K562 (cell line): ENCODE data around the gene TTC23L. TPM values are rescaled to one million over a fixed set of nuclear protein-coding genes. Genes with fewer than 3 reads are reported as not detected.

Experiments
- ATAC-seq: fragments of 200-7000 bp; cut with Tn5 transposase; 3 replicates; pipeline ENCODE4 v1.9.1; 2020; ENCODE audit warnings: moderate library complexity
- BruUV-seq: library from RNA; stranded (reverse); fragments of 400-500 nt; replicated peaks from 2 replicates; lab custom pipeline; 2021; lab: Mats Ljungman, UMichigan
- CTCF ChIA-PET: fragments of 300-600 bp; formaldehyde crosslinking; extraction: SDS; loops from one replicate; lab custom pipeline; 2021; ENCODE audit warnings: low intra/inter-chr PET ratio; lab: Yijun Ruan, JAX
- POLR2A ChIA-PET: fragments of 300-600, 350-650 bp; sonication (Branson Sonifier 250); formaldehyde crosslinking; extraction: SDS; loops from one replicate; lab custom pipeline; 2021; ENCODE audit warnings: antibody characterized with exemption, inconsistent platforms; lab: Yijun Ruan, JAX
- DNase-seq, 4 experiments: peaks; one replicate each; pipeline versions ENCODE4 v3.0.0 to v3.0.0-alpha.2; 2011 to 2018; ENCODE audit warnings: low spot score in 3 of 4, mixed read lengths in 3 of 4; ENCODE audit errors: extremely low read depth in 1 of 4
- FAIRE-seq: peaks from 2 replicates; lab custom pipeline; 2011; peaks lifted over from hg19 to GRCh38; lab: Jason Lieb, UNC
- H2AFZ ChIP-seq: 2 replicates; pipeline ENCODE4 v1.6.0; 2011; ENCODE audit warnings: low read depth, low read length, control low read depth, inconsistent platforms
- H3K27ac ChIP-seq: fragments of 200-600 bp; 3 replicates; pipeline ENCODE4 v1.8.0; 2011; ENCODE audit warnings: low read depth, mild to moderate bottlenecking, control low read depth, inconsistent platforms, low read length, moderate library complexity, mixed read lengths; ENCODE audit errors: extremely low read depth
- H3K27me3 ChIP-seq, 2 experiments: fragments of 300-600 bp in 1 of 2; 2 replicates in 1 of 2; 3 replicates in 1 of 2; pipeline versions ENCODE4 v1.6.0 to v1.8.0; 2011; ENCODE audit warnings: inconsistent platforms in 2 of 2, low read length in 2 of 2, mild to moderate bottlenecking in 1 of 2, mixed read lengths in 1 of 2, moderate library complexity in 1 of 2; ENCODE audit not compliant: control insufficient read depth in 2 of 2, insufficient read depth in 2 of 2
- H3K36me3 ChIP-seq: fragments of 300-600 bp; 3 replicates; pipeline ENCODE4 v1.8.0; 2011; ENCODE audit warnings: mild to moderate bottlenecking, low read length, inconsistent platforms; ENCODE audit not compliant: control insufficient read depth, insufficient read depth
- H3K4me1 ChIP-seq, 2 experiments: fragments of 200-600 bp in 1 of 2; replicated peaks in 1 of 2; 2 replicates in 1 of 2; 3 replicates in 1 of 2; pipeline versions ENCODE4 v1.5.1 to v1.8.0; 2011; ENCODE audit warnings: inconsistent platforms in 2 of 2, low read length in 2 of 2, mild to moderate bottlenecking in 1 of 2, mixed read lengths in 1 of 2, moderate library complexity in 1 of 2; ENCODE audit not compliant: control insufficient read depth in 2 of 2, insufficient read depth in 2 of 2
- H3K4me2 ChIP-seq: 2 replicates; pipeline ENCODE4 v1.6.1; 2011; ENCODE audit warnings: low read length, control low read depth, inconsistent platforms, mixed read lengths; ENCODE audit not compliant: insufficient read depth
- H3K4me3 ChIP-seq: fragments of 200-600 bp; sonication (generic), shearing (Covaris generic); 2 replicates; pipeline ENCODE4 v1.5.1; 2016; ENCODE audit warnings: control low read depth, inconsistent platforms
- H3K79me2 ChIP-seq: fragments of 200-600 bp; 3 replicates; pipeline ENCODE4 v1.8.0; 2011; ENCODE audit warnings: low read length, inconsistent platforms; ENCODE audit not compliant: control insufficient read depth, insufficient read depth
- H3K9ac ChIP-seq, 2 experiments: 2 replicates each; pipeline versions ENCODE4 v1.6.0 to v1.6.1; 2011; ENCODE audit warnings: low read depth in 2 of 2, low read length in 2 of 2, control low read depth in 1 of 2, inconsistent platforms in 1 of 2, mild to moderate bottlenecking in 1 of 2, mixed read lengths in 1 of 2; ENCODE audit not compliant: insufficient read depth in 1 of 2
- H3K9me1 ChIP-seq: one replicate; pipeline ENCODE4 v1.6.0; 2011; ENCODE audit warnings: inconsistent platforms, mild to moderate bottlenecking, low read length, moderate library complexity; ENCODE audit not compliant: control insufficient read depth, insufficient read depth
- H3K9me3 ChIP-seq: replicated peaks from 2 replicates; pipeline ENCODE4 v1.5.1; 2011; ENCODE audit warnings: low read depth, low read length, inconsistent platforms; ENCODE audit not compliant: control insufficient read depth, insufficient read depth
- H4K20me1 ChIP-seq: replicated peaks from 2 replicates; pipeline ENCODE4 v1.6.1; 2011; ENCODE audit warnings: low read length, inconsistent platforms, mixed read lengths; ENCODE audit not compliant: control insufficient read depth, insufficient read depth
- POLR2G ChIP-seq: fragments of 200-400 bp; formaldehyde crosslinking; IDR thresholded peaks from 2 replicates; pipeline ENCODE4 v1.6.1; 2017; ENCODE audit warnings: low read depth, mild to moderate bottlenecking, antibody characterized with exemption, low read length, moderate library complexity
- RBFOX2 ChIP-seq: fragments of 200-400 bp; formaldehyde crosslinking; IDR thresholded peaks from 2 replicates; pipeline ENCODE4 v1.6.1; 2017; ENCODE audit warnings: low read depth, mild to moderate bottlenecking, low read length, moderate library complexity
- RBM25 ChIP-seq: fragments of 200-400 bp; formaldehyde crosslinking; IDR thresholded peaks from 2 replicates; pipeline ENCODE4 v1.6.1; 2018; ENCODE audit warnings: low read length, low read depth, moderate library complexity; ENCODE audit not compliant: severe bottlenecking
- ZNF121 ChIP-seq: sonication (generic); formaldehyde crosslinking; conservative IDR thresholded peaks from 2 replicates; pipeline ENCODE4 v1.8.0; 2022; ENCODE audit warnings: missing genetic modification reagents
- WGBS: fragments of 100-300 bp; shearing (Covaris generic); methylation state at CpG from one replicate; pipeline ENCODE4 v1.1.6; 2016; ENCODE audit warnings: low coverage, mixed read lengths; ENCODE audit not compliant: insufficient coverage; ENCODE audit errors: missing lambda C conversion rate; 5-methylcytosine and 5-hydroxymethylcytosine counted together
- in situ Hi-C: fragments of 300-500 bp; cut with MboI; formaldehyde crosslinking; loops from 4 replicates; pipeline ENCODE4 v1.15.0; 2018; ENCODE audit warnings: inconsistent platforms, mixed read lengths
- intact Hi-C: fragments of 100-400 bp; cut with micrococcal nuclease; formaldehyde crosslinking; loops from 2 replicates; pipeline ENCODE4 v1.14.2; 2022
- polyA plus RNA-seq, 8 experiments: library from polyadenylated mRNA; depleted of rRNA in 4 of 8; stranded (reverse) in 5 of 8; unstranded in 3 of 8; fragments of >200 nt; fragmentation: Nextera tagmentation in 2 of 8; fragmentation: Illumina TruSeq in 1 of 8; extraction: Ambion mirVana in 2 of 8; extraction: Trizol in 1 of 8; gene quantifications; 2 replicates each; pipeline versions ENCODE4 v1.2.1 to v1.2.3, GENCODE V29; 2011 to 2014; ENCODE audit warnings: inconsistent platforms in 1 of 8, missing spikeins in 1 of 8
- total RNA-seq, 7 experiments: library from RNA; depleted of rRNA in 6 of 7; stranded (reverse); fragments of >200 nt in 6 of 7; fragmentation: Illumina TruSeq in 2 of 7; extraction: Trizol in 2 of 7; gene quantifications; 2 replicates each; pipeline versions ENCODE4 v1.2.1 to v1.2.3, GENCODE V29; 2011 to 2021; ENCODE audit warnings: low replicate concordance in 1 of 7
- TF ChIP-seq, protein P1 (sequence below), 2 experiments: fragments of 450-650 bp; conservative IDR thresholded peaks; 2 replicates each; pipeline ENCODE4 v1.6.1; 2017; ENCODE audit warnings: mild to moderate bottlenecking in 2 of 2, moderate library complexity in 2 of 2

The TTC23L gene
- total and polyA plus RNA-seq, 9 of the 15 experiments (the other 6 are each of a cell fraction or from before 2014, with no cell fraction given) = 0.03 to 0.32 (median 0.14) TPM; not detected in 2

DNA sequence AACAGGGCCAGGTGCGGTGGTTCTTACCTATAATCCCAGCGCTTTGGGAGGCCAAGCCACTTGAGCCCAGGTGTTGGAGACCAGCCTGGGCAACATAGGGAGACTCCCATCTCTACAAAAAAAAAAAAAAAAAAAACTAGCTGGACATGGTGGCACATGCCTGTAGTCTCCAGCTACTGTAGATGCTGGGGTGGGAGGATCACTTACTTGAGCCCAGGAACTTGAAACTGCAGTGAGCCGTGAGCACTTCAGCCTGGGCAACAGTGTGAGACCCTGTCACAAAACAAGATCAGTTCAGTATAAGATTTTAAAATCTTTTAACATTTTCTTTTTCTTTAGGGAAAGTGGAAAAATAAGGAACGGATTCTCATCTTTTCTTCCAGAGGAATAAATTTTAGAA is 79.1 kb downstream of the TTC23L start:
- H3K36me3 ChIP-seq = peaks cover 82% of the 10 kb centered on the region
- peak overlapping the region; percentile 65 to 99; a peak in 3 of 4 replicates for H3K9ac ChIP-seq
- peak overlapping the region; percentile 6; the same call in 2 of the 3 replicates for H3K27ac ChIP-seq
- H3K4me1 ChIP-seq = peaks cover 11% of the 10 kb centered on the region in 2 experiments
- H2AFZ ChIP-seq = no peak overlapping the region
- H3K4me2 ChIP-seq = peak overlapping the region; percentile 98
- no peaks in the 10 kb centered on the region for H3K9me3 ChIP-seq
- no peaks in the 10 kb centered on the region for H3K9me1 ChIP-seq
- DNase-seq = peak in 1 of 4 experiments; percentile 59
- CTCF ChIA-PET = interaction anchor here (0.7 kb wide), 1 partner anchor 395 kb away, joined by 3 read pairs; no protein-coding TSS in a partner anchor
- WGBS = 29% methylated on average over 4 of the region's 4 CpGs
- H3K4me3 ChIP-seq = peak overlapping the region; percentile 94; the same call in 1 of the 2 replicates
- intact Hi-C loops (loop anchor here (5.0 kb wide), 2 partner anchors 84 to 221 kb away; no protein-coding TSS in a partner anchor), in situ Hi-C loops (loop anchor here (25.0 kb wide), 1 partner anchor 1456 kb away; no protein-coding TSS in a partner anchor)
- no peak for FAIRE-seq
- TF ChIP-seq, protein P1, sequence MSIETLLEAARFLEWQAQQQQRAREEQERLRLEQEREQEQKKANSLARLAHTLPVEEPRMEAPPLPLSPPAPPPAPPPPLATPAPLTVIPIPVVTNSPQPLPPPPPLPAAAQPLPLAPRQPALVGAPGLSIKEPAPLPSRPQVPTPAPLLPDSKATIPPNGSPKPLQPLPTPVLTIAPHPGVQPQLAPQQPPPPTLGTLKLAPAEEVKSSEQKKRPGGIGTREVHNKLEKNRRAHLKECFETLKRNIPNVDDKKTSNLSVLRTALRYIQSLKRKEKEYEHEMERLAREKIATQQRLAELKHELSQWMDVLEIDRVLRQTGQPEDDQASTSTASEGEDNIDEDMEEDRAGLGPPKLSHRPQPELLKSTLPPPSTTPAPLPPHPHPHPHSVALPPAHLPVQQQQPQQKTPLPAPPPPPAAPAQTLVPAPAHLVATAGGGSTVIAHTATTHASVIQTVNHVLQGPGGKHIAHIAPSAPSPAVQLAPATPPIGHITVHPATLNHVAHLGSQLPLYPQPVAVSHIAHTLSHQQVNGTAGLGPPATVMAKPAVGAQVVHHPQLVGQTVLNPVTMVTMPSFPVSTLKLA (conservative IDR thresholded peaks at IDR 0.05) = no peak
- TF ChIP-seq POLR2G (0 out of 2 replicates have a peak, but pooled peaks have one; percentile 17), RBM25 (peak; percentile 10), RBFOX2 (peak; percentile 66), ZNF121 (CRISPR knock-in tag) (peak; percentile 90)
- TF ChIP-seq, all 486 proteins: peak for 4
- H3K27me3 ChIP-seq = no peaks in the 10 kb centered on the region
- peaks cover 95% of the 10 kb centered on the region for H3K79me2 ChIP-seq
- ATAC-seq = peak; percentile 8
- BruUV-seq = no TSS peak
- peaks cover 8% of the 10 kb centered on the region for H4K20me1 ChIP-seq
- POLR2A ChIA-PET = interaction anchor here (0.6 to 6.4 kb wide), 4 partner anchors 11 to 363 kb away, joined by 3 to 67 read pairs (median 3); partner anchors contain the start of gene DNAJC21
